GM19023 (cell line): ENCODE data around the gene PTPN13.
"Not testable (repeated sequence)": the region's sequence is repeated elsewhere in the genome, so short reads cannot be mapped to it uniquely, and the experiment has no call there.

Experiments used
- ATAC-seq: cut with Tn5 transposase; IDR thresholded peaks from one replicate; pipeline ENCODE4 v1.9.1; 2021; ENCODE audit warnings: mild to moderate bottlenecking, moderate library complexity; ENCODE audit not compliant: unreplicated experiment

PTPN13 gene

DNA sequence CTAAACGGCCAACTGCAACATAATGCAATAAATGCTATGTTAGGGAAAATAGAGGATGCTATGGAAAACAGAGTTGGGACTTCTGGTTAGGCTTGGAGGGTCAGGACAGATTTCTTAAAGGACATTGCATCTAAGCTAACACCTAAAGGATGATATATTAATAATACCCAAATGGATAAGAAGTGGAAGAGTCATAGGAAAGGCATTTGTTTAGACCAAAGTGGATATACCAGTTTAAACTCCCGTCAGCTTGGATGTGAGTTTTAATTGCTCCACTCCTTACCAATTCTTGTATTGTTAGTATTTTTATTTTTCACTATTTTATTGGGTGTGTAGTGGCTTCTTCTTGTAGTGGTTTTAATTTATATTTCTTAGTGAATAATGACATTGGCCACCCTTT, 93.9 kb downstream of the PTPN13 start:
- ATAC-seq: no peak

DNA sequence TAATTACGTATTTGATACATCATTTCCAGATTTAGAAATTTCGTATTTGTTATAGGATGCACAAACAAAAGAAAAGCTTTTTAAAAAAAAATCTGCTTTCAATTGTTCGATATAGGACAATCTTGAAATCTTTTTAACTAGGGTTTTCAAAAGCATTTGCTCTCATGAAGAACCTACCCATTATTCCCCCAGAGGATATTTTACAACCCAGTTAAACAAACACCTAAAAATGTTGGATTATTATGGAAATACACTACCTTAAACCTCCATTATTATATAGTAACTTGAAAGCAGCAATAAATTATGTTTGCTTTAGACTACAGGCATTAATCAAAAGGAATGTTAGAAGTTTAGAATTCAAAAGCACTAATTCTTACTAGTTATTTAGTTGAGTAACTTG, 110.5 kb downstream of the PTPN13 start:
- ATAC-seq: no peak

DNA sequence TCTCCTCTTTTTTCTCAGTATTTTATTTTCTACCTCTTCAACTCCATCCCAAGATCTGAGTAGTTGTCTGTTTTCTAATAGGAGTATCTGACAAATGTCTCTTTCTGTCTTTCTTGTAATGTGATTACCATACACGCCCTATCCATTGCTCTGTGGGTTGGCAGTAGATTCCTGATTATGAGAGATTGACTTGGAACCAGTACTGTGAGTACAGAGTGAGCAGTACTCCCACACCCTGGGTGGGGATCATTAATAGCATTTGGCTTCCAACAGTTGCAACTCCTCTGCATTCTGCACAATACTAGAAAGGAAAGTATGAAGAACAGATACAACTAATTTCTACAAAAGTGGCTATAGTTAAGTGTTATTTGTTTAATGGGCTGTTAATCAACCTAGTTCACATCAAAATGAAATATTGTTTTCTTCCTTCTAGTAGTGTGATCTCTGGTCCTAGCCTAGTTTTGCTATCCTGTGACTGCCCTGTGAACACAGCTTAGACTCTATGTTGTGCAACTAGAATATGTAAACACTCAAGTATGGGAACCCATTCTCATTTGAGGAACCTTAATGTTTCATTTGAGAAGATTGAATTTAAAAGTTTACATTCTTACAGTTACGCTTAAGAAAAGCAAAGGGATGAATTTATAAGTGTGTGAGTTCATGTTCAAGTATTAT, 112.9 kb downstream of the PTPN13 start:
- no peak for ATAC-seq

DNA sequence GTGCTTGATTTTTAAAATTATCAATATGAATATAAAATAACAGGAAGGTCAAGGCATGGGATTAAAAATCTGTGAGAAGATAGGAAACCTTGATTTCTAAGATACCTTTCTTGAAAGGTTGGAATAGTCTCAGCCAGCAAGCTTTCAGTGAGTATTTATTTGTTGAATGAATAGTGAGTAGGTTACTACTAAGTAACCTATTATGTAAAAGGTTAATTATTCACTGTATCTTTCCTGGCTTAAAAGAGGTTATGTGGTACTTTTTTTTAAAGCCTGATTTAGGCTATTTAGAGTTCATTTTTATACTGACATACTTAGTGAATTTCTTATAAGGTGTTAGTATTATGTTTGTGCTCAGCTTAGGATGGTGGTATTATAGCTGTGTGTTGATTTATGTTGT, 123.5 kb downstream of the PTPN13 start:
- no peak for ATAC-seq

DNA sequence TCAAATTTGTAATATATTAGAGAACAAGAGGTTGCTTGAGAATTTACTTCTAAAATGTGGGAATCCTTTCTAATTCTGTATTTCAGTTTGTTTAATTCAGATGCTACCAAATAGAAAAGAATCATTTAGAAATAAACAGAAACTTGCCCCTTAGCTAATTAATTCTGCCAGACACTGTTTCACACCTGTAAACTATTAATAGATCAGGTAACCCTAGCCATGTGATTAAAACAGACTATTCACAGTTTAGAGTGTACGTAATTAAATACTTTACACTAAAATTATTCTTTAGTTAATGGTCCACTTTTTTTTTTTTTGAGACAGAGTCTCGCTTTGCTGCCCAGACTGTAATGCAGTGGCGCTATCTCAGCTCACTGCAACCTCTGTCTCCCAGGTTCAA, 124.0 kb downstream of the PTPN13 start:
- no peak for ATAC-seq

DNA sequence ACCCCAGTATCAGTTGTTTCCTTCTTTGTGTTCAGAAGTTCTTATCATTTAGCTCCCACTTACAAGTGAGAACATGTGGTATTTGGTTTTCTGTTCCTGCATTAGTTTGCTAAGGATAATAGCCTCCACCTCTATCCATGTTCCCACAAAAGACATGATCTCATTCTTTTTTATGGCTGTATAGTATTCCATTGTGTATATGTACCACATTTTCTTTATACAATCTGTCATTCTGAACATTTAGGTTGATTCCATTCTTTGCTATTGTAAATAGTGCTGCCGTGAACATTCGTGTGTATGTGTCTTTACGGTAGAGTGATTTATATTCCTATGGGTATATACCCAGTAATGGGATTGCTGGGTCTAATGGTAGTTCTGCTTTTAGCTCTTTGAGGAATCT, 125.0 kb downstream of the PTPN13 start:
- ATAC-seq: not testable (repeated sequence)

DNA sequence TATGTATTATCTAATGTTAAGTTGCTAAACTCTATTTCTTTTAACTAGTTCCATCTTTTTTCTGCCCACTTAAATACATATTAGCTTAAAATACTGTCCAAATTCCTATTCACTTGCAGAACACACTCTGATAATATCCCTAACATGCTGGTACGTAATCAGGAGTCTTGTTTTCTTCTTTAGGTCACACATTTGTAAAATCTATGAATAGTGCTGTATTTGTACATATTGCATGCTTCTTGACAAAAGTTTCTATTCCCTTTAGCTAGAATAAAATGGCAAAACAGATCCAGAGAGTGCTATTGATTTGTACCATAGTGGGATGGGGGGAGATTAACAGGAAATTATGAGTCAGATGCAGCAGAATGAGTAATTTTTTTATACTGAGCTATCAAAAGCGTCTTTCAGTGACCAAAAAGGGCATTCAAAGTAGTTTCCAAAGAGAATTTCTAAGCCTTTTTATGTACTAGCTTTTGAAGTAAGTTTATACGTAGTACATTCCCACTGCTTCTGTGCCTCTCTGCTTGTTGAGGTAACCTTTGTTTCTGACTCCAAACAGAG, 126.5 kb downstream of the PTPN13 start:
- ATAC-seq: no peak

DNA sequence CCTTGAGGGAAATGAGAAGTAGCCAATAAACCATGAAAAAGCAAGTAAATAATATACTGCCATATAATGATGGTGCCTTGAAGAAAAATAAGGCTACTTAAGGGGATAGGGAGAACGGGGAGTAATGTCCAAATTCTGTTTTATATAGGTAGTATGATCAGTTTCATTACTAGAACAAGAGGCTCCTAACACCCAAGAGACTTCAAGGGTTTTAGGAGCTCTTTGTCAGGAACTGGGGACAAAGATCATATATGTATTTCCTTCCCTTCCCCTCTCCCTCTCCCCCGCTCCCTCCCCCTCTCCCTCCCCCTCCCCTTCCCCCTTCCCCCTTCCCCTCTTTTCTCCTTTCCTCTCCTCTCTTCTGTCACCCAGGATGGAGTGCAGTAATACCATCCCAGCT, 127.3 kb downstream of the PTPN13 start:
- no peak for ATAC-seq

DNA sequence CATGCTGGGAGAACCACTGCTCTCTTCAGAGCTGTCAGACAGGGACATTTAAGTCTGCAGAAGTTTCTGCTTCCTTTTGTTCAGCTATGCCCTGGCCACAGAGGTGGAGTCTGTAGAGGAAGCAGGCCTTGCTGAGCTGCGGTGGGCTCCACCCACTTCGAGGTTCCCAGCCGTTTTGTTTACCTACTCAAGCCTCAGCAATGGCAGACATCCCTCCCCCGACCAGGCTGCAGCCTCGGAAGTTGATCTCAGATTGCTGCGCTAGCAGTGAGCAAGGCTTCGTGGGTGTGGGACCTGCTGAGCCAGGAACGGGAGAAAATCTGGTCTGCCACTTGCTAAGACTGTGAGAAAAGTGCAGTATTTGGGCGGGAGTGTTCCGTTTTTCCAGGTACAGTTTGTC, 136.2 kb downstream of the PTPN13 start:
- no peak for ATAC-seq

DNA sequence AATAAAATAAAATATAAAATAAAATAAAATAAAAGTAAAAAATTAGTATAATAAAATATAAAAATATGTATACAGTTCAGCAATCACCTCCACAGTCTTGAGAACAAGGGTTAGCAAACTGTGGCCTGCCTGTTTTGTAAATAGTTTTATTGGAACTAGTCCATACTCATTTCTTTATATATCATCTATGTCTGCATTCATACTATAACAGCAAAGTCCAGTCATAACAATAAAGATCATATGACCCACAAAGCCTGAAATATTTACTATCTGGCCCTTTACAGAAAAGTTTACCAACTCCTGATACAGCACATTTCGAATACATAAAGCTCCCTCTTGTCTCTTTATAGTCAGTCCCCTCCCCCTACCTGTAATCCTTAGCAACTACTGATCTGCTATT, 143.1 kb downstream of the PTPN13 start:
- ATAC-seq: no peak

DNA sequence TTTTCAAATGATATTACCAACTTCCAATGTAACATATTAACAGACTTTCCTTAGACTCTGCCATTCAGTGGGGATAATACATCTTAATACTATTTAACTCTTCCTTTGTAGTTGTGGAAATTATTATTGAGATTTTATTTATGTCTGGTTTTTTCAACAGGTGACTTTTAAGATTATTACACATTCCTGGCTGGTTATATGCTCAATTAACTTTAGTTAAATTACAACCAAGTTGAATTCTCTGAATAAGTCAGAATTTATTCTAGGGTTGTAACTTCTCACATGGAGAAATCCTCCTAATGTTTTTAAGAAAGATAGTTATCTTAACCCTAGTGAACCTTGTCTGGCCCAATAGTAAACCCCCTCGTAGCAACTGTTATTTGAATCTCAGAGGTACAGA, 147.7 kb downstream of the PTPN13 start:
- no peak for ATAC-seq

DNA sequence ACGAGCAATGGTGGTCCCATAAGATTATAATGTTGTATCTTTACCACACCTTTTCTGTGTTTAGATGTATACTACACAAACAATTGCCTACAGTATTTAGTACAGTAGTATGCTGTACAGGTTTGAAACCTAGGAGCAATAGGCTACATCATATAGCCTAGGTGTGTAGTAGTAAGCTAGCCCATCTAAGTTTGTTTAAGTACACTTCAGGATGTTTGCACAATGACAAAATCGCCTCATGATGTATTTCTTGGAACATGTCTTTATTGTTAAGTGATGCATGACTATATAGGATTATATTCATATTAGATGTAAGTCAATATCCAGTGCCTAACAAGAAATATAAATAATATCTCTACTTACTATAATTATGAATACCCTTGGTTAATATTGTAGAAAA, 150.5 kb downstream of the PTPN13 start:
- ATAC-seq: no peak

DNA sequence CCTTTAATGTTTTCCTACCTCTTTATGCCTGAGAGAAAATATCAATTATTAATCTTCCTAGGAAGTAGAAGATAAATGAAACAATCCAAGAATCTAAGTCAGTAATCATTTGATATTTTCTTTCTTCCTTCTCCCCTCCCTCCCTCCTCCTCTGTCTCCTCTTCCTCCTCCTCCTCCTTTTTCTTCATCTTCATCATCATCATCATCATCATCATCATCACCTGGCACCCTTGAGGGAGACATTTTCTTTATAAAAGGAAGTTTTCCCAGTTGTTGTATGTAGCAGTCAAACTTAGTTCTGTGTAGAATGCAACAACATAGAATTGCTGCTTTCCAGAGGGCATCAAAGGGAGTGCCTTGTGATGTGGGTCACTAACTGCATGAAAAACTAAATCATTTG, 155.0 kb downstream of the PTPN13 start:
- no peak for ATAC-seq

DNA sequence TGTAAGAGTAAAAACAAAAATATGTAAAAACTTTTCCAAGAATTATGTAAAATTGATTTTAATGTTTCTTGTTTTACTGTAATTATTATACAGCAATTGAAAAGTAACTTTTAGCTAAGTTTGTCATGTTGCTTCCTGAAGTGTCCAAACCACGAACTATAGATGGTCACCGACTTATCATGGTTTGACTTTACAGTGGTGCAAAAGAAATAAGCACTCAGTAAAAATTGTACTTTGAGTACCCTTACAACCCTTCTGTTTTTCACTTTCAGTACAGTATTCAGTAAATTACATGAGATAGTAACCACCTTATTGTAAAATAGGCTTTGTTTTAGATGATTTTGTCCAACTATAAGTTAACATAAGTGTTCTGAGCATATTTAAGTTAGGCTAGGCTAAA, 161.3 kb downstream of the PTPN13 start:
- no peak for ATAC-seq

DNA sequence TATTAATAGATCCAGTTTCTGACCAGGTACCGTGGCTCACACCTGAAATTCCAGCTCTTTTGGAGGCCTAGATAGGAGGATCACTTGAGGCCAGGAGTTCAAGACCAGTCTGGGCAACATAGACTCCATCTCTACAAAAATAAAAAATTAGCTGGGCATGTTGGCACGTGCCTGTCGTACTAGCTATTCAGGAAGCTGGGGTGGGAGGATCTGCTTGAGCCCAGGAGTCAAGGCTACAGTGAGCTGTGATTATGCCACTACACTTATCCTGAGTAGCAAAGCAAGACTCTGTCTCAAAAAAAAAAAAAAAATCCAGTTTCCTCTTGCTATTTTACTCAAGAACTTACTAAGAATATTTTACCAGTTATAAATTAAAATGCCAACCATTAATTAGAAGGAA, 163.4 kb downstream of the PTPN13 start:
- ATAC-seq: no peak

DNA sequence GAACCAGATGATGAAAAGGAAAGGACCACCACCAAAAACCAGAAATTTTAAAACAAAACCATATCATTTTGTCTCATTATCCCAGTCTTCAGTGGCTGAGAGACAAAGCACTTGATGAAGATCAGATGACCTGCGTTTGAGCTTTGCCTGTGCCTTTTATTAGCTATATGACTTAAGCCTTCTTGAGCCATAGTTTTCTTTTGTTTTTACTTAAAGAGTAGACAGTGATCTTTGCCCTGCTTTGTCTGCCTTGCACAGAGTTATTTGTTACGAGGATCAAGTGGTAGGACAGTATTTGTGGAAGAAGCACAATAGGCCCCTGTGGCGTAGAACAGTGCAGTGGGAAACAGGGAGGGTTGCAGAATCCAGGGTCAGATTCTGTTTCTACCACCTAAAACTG, 165.2 kb downstream of the PTPN13 start:
- ATAC-seq: no peak

DNA sequence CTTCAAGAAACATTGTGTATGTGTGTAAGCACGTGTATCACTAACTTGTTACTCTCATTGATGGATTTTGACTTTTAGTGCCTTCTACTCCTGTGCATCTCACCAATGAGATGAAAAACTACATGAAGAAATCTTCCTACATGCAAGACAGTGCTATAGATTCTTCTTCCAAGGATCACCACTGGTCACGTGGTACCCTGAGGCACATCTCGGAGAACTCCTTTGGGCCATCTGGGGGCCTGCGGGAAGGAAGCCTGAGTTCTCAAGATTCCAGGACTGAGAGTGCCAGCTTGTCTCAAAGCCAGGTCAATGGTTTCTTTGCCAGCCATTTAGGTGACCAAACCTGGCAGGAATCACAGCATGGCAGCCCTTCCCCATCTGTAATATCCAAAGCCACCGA, 168.5 kb downstream of the PTPN13 start:
- no peak for ATAC-seq

DNA sequence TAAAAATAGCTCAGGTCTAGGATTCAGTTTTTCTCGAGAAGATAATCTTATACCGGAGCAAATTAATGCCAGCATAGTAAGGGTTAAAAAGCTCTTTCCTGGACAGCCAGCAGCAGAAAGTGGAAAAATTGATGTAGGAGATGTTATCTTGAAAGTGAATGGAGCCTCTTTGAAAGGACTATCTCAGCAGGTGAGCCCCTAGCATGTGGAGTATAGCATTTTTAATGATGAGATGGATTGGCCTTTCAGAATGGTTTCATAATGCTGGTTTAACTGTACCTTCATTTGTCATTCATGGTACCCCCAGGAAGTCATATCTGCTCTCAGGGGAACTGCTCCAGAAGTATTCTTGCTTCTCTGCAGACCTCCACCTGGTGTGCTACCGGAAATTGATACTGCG, 175.7 kb downstream of the PTPN13 start:
- no peak for ATAC-seq

DNA sequence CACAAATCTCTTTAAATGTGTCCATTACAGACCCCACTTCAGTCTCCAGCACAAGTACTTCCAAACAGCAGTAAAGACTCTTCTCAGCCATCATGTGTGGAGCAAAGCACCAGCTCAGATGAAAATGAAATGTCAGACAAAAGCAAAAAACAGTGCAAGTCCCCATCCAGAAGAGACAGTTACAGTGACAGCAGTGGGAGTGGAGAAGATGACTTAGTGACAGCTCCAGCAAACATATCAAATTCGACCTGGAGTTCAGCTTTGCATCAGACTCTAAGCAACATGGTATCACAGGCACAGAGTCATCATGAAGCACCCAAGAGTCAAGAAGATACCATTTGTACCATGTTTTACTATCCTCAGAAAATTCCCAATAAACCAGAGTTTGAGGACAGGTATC, 177.0 kb downstream of the PTPN13 start:
- no peak for ATAC-seq

DNA sequence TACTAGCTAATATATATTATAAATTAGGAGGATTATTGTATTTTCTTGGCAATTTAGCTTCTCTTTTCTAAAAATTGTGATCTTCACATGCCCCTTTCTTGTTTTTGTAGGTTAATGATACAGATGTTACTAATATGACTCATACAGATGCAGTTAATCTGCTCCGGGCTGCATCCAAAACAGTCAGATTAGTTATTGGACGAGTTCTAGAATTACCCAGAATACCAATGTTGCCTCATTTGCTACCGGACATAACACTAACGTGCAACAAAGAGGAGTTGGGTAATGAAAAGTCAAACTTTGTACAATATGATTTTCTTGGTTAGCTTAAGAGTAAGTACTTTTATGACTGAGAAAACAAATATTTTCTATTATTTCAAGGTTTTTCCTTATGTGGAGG, 180.9 kb downstream of the PTPN13 start:
- no peak for ATAC-seq

DNA sequence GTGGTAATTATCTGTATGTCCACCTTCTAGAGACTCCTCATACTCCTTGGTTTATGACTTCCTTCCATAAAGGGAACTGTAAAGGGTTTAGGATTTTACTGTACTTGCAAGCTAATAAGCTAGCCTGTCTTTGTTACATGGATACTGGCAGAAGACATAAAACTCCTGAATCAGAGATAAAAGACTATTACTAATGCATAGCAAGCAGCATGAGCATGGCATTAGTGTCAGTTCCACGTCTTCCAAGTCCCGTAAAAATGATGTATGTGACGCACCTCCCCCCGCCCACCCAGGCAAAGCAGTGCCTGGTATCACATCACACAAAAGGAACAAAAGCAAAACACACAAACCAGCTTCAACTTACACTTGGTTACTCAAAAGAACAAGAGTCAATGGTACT, 184.1 kb downstream of the PTPN13 start:
- ATAC-seq: no peak

DNA sequence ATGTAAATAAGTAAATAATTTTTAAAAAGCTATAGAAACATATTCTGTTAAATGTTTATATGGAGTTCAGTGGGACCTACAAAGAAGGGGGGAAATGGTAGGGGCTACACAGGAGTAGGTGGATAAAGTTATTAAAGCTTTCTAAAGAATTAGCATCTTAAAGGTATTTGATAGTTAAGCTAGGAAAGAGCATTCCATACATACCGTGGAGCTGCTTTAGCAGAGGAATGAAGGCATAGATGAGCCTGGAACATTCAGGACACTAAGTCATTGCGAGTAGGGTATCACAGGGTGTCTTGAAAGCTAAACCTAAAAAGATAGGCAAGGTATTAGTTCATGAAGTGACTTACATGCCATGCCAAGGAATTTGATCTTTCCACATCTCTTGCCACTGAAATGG, 194.7 kb downstream of the PTPN13 start:
- no peak for ATAC-seq

DNA sequence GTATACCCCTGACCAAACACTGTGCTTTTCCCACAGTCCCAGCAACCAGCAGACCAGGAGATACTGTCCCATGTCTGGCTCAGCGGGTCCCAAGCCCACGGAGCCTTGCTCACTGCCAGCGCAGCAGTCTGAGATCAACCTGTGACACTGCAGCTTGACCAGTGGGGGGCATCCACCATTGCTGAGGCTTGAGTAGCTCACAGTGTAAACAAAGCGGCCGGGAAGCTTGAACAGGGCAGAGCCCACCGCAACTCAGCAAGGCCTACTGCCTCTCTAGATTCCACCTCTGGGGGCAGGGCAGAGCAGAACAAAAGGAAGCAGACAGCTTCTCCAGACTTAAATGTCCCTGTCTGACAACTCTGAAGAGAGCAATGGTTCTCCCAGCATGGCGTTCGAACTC, 197.0 kb downstream of the PTPN13 start:
- no peak for ATAC-seq
